NCI-H2081 (cell line): ENCODE data around the gene LRBA.
"Not testable (repeated sequence)": the region's sequence is repeated elsewhere in the genome, so short reads cannot be mapped to it uniquely, and the experiment has no call there.

Experiments
- DNase-seq, 2 experiments: peaks; one replicate each; lab custom pipeline; 2025; lab: John Stamatoyannopoulos, UW

Gene LRBA

DNA sequence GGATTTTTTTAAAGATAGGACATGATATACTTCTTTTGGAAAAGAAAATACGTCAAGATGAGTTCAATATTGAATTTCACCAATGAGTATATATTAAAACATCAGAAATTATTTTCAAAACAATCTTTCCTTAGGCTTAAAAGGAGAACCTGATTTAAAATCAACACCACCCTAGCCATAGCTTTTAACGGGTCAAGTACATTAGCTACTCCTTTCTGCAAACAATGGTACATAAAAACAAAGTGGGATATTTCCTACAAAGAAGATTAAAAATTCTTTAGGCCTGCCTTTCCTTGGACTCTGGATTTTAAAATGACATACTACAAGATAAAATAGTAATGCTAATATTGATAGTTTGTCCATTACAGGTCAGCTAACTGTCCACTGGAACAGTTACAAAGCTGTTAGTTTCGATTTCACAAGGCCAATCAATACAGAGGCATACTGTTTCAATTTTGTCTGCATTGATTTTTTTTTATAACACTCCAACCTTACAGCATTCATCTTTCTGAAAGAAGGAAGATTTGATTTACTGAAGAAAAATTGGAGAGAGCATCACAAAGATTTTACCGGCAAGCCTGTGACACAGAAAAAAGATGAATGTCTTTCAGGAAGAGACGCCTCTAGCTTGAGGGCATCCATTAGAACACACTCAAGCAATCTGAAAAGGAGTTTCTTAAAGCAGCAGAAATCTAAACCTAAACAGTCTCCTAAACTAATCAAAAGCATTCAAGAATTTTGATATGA is 335.9 kb downstream of the LRBA start:
- no peak for DNase-seq

- no peak for DNase-seq
Observed at GRCh38 chr4:150673793-150674192, 341.3 kb downstream of the LRBA start.

- no peak for DNase-seq
Observed at GRCh38 chr4:150668824-150669223, 346.3 kb downstream of the LRBA start.

GRCh38 chr4:150664935-150665334 is 350.1 kb downstream of the LRBA start:
- DNase-seq = no peak

DNA sequence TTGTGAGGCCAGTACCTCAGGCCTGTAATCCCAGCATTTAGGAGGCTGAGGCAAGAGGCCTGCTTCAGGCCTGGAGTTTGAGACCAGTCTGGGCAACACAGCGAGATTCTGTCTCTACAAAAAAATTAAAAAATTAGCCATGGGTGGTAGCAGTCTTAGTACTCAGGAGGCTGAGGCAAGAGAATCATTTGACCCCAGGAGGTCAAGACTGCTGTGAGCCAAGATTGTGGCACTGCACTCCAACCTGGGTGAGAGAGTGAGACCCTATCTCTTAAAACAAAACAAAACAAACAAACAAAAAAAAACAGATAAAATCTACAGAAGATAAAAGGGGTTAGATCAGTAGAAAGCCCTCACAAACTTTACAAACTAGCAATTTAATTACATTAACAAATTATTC is 352.4 kb downstream of the LRBA start:
- DNase-seq = no peak

DNA sequence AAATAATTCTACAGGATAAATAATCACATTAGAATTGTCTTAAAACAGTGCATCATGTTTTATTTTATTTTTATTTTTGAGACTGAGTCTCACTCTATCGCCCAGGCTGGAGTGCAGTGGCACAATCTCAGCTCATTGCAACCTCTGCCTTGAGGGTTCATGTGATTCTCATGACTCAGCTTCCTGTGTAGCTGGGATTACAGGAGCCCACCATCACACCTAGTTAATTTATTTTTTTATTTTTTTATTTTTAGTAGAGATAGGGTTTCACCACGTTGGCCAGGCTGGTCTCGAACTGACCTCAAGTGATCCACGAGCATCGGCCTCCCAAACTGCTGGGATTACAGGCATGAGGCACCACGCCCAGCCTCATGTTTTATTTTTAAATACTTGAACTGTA is 353.5 kb downstream of the LRBA start:
- DNase-seq = not testable (repeated sequence)

GRCh38 chr4:150658258-150658657 is 356.8 kb downstream of the LRBA start:
- DNase-seq = not testable (repeated sequence)

GRCh38 chr4:150656891-150657290 is 358.2 kb downstream of the LRBA start:
- no peak for DNase-seq

DNA sequence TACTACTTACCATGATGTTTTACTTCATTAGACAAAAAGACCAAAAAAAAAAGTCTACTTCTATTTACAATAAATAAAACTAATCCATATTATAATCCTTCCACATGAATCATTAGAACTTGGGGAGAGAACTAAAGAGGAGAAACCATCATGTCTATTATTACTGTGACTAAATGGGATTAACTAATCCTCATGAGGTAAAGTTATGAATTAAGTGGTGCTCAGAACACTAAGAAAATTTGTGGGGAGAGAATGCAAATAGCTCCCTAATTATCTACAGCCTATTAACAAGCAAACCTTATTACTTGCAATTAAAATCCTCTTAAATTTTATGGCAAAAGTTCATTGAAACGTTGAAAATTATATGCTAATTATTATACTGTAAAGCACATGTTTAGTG is 364.3 kb downstream of the LRBA start:
- DNase-seq = no peak

DNA sequence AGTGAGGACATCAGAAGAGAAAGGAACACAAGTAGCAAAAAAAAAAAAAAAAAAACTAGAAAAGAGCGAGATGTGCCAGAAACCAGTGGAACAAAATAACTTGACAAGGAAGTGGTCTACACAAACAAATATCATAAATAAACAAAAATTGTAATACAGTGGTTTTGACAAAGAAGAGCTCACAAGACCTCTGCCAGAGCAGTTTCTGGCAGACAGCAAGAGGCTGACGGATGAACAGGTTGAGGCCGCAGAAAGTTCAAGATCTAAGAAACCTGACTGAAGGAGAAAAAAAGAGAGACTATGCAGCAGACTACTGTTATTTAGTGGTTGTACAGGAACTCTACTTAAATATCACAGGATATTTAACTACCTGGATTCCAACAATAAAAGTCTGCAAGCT is 367.0 kb downstream of the LRBA start:
- DNase-seq = no peak

GRCh38 chr4:150647008-150647407 is 368.1 kb downstream of the LRBA start:
- DNase-seq = no peak

DNA sequence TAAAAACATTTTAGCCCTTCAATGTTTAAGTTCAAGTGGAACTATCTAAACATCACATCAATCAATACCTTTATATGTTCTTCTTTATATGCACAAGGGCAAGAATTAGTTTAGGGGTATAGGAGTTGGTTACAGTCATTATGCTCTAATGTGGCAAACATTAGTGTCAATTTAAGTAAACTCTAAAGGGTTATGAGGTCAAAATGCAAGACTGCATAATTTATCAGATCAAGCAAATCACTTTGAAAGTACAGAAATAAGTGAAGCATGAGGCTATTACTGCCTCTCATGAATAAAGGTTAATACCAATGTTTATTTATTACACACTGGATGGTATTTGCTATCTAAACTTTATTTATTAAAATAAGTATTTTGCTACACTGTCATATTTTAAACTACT is 373.5 kb downstream of the LRBA start:
- no peak for DNase-seq

GRCh38 chr4:150632639-150633038 is 382.4 kb downstream of the LRBA start:
- no peak for DNase-seq

DNA sequence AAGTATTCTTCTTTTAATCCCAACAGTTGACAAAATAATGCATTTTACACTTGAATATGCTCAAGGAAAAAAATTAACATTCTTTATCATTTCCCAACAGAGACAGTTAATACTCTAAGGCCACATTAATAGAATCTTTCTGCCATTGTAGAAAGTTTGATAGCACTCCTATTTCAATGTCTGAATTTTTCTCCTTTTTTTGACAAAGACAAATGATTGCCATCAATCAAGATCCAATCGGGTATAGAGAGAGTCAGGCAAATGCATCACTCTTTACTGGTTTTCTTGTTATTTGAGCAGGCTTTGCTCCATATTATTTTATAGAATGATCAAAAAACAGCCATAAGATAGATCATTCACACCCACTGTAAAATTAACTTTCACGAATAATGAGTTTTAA is 387.0 kb downstream of the LRBA start:
- no peak for DNase-seq

DNA sequence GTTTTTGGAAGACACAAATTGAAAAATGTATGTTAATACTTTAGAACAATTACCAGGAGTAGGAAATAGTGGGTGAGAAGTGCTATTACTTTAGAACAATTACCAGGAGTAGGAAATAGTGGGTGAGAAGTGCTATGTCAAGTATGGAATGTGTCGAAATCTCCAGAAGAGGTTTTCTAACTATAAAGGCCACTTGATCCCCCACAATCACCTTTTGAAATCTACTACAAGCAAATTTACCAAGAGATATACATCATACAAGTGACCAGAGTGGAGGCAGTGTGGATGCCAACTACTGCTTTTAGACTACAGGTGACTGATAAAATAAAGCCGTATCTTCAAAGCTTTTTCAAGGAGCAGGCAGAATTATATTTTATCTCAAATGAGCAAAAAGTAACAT is 390.1 kb downstream of the LRBA start:
- no peak for DNase-seq

GRCh38 chr4:150624055-150624454 is 391.0 kb downstream of the LRBA start:
- DNase-seq = no peak

GRCh38 chr4:150619042-150619441 is 396.0 kb downstream of the LRBA start:
- DNase-seq = no peak

- no peak for DNase-seq
Observed at GRCh38 chr4:150609131-150609530, 406.0 kb downstream of the LRBA start.

- no peak for DNase-seq
Observed at GRCh38 chr4:150600812-150601445, 414.2 kb downstream of the LRBA start.

- DNase-seq = no peak
Observed at GRCh38 chr4:150599547-150599946, 415.5 kb downstream of the LRBA start.

DNA sequence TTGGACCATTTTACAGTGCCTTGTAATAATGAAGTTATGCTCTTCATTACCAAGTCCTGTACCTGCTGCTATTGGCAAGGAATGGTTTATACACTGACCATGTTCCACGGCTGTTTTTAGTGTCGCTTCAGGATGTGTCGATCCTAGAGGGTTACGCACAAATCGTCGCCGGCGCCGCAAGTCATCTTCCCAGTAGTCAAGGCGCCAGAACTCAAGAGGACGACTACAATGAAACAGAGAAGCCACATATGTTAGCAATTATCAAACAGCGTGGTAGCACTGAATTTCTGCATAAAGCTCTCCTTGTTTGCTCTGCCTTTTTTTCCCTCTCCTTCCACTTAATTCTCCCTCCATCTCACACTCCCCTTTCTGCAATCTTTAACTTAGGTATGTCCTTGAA is 416.2 kb downstream of the LRBA start:
- DNase-seq = no peak

DNA sequence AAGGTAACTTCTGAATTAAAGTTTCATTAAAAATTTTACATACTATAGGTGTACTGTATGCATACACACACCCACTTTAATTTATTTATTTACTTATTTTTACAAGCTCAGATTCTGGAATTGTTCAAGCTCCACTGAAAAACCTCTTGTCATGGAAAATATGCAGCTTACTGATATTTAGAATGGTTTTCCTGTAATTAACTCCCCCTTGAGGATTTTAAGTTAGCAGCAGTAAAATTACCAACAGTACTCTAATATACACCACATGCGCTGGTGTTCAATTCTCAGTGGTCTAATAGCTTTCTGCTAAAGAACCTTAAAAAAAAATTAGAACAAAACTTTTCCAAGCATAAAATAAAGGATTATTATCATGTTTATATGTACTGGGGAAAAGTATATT is 421.1 kb downstream of the LRBA start:
- peak in 1 of 2 experiments; percentile 30 for DNase-seq

GRCh38 chr4:150591904-150592303 is 423.2 kb downstream of the LRBA start:
- DNase-seq = no peak

DNA sequence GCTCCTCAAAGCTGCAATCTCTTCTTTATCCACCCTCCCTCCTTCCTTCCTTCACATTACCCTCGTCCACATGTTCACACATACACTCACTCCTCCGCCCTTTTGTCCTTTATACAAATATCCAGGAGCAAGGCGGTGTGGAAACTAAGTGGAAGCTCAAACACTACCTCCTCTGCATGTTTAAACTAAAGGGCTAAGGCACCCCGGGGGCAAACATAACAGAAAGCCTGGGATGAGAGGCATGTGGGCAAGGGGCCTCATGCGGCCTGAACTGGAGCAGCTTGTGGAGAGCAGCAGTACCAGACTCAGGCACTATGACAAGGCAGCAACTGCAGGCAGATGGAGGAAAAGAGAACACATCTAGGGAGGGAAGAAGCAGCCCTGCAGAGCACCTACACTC is 423.7 kb downstream of the LRBA start:
- DNase-seq = peak; percentile 24 to 71
